Trophoblast cell (in vitro differentiated cells and primary cell): ENCODE measurements around the gene ANKRD12.

ENCODE experiments used
- DNase-seq, 2 donors: peaks; one replicate each; pipeline ENCODE4 v3.0.0-alpha.2; 2016
- H2AFZ ChIP-seq: 2 replicates; pipeline ENCODE4 v1.6.1; 2013; ENCODE audit warnings: low read length, moderate library complexity, mild to moderate bottlenecking; ENCODE audit not compliant: insufficient read depth, poor library complexity
- H2AK5ac ChIP-seq: 2 replicates; pipeline ENCODE4 v1.6.1; 2013; ENCODE audit warnings: mild to moderate bottlenecking, low read length
- H2BK120ac ChIP-seq: 2 replicates; pipeline ENCODE4 v1.6.1; 2013; ENCODE audit warnings: low read length, mild to moderate bottlenecking, moderate library complexity; ENCODE audit not compliant: insufficient read depth, poor library complexity
- H2BK12ac ChIP-seq: 2 replicates; pipeline ENCODE4 v1.6.1; 2013; ENCODE audit warnings: mild to moderate bottlenecking, low read length, moderate library complexity
- H2BK5ac ChIP-seq: 2 replicates; pipeline ENCODE4 v1.6.1; 2013; ENCODE audit warnings: low read length, low read depth, moderate library complexity, mild to moderate bottlenecking; ENCODE audit not compliant: poor library complexity
- H3K14ac ChIP-seq: 2 replicates; pipeline ENCODE4 v1.6.1; 2013; ENCODE audit warnings: mild to moderate bottlenecking, low read length
- H3K18ac ChIP-seq: 2 replicates; pipeline ENCODE4 v1.6.1; 2013; ENCODE audit warnings: mild to moderate bottlenecking, low read length
- H3K23ac ChIP-seq: 2 replicates; pipeline ENCODE4 v1.6.1; 2013; ENCODE audit warnings: low read length
- H3K27ac ChIP-seq: 2 replicates; pipeline ENCODE4 v1.5.1; 2013; ENCODE audit warnings: low read depth, mild to moderate bottlenecking, inconsistent platforms, low read length, moderate library complexity
- H3K27me3 ChIP-seq: 2 replicates; pipeline ENCODE4 v1.6.1; 2013; ENCODE audit warnings: inconsistent platforms, mild to moderate bottlenecking, low read length, moderate library complexity; ENCODE audit not compliant: insufficient read depth
- H3K36me3 ChIP-seq, 2 experiments: 1 replicate in 1 of 2; 2 replicates in 1 of 2; pipeline ENCODE4 v1.6.1; 2013; ENCODE audit warnings: low read length in 2 of 2, mild to moderate bottlenecking in 2 of 2, moderate library complexity in 1 of 2; ENCODE audit not compliant: insufficient read depth in 2 of 2, control insufficient read depth in 1 of 2
- H3K4ac ChIP-seq: 2 replicates; pipeline ENCODE4 v1.6.1; 2013; ENCODE audit warnings: low read depth, mild to moderate bottlenecking, low read length, moderate library complexity
- H3K4me1 ChIP-seq, 2 experiments: 1 replicate in 1 of 2; 2 replicates in 1 of 2; pipeline ENCODE4 v1.6.1; 2013; ENCODE audit warnings: low read length in 2 of 2, mild to moderate bottlenecking in 2 of 2, moderate library complexity in 1 of 2; ENCODE audit not compliant: insufficient read depth in 2 of 2, control insufficient read depth in 1 of 2
- H3K4me2 ChIP-seq: 2 replicates; pipeline ENCODE4 v1.6.1; 2013; ENCODE audit warnings: inconsistent platforms, mild to moderate bottlenecking, low read length, moderate library complexity
- H3K4me3 ChIP-seq: 2 replicates; pipeline ENCODE4 v1.5.1; 2013; ENCODE audit warnings: mild to moderate bottlenecking, low read depth, low read length, inconsistent platforms
- H3K79me1 ChIP-seq: one replicate; pipeline ENCODE4 v1.6.1; 2013; ENCODE audit warnings: low read length
- H3K79me2 ChIP-seq: 2 replicates; pipeline ENCODE4 v1.6.1; 2013; ENCODE audit warnings: low read length, mild to moderate bottlenecking; ENCODE audit not compliant: control insufficient read depth, insufficient read depth, poor library complexity
- H3K9ac ChIP-seq: 2 replicates; pipeline ENCODE4 v1.6.1; 2013; ENCODE audit warnings: mild to moderate bottlenecking, low read length
- H3K9me3 ChIP-seq: 2 replicates; pipeline ENCODE4 v1.6.1; 2013; ENCODE audit warnings: low read depth, mild to moderate bottlenecking, control low read depth, inconsistent platforms, low read length; ENCODE audit not compliant: insufficient read depth
- H4K12ac ChIP-seq: 2 replicates; pipeline ENCODE4 v1.6.1; 2013; ENCODE audit warnings: low read depth, mild to moderate bottlenecking, low read length, moderate library complexity
- H4K8ac ChIP-seq: 2 replicates; pipeline ENCODE4 v1.6.1; 2013; ENCODE audit warnings: low read depth, mild to moderate bottlenecking, low read length, moderate library complexity
- H4K91ac ChIP-seq: one replicate; pipeline ENCODE4 v1.6.1; 2013; ENCODE audit warnings: low read depth, mild to moderate bottlenecking, low read length, moderate library complexity
- WGBS: extraction: QIAGEN DNeasy Blood & Tissue Kit; methylation state at CpG from one replicate; pipeline ENCODE4 v1.1.7; 2013; ENCODE audit warnings: missing lambda C conversion rate; ENCODE audit not compliant: insufficient read length, insufficient coverage; ENCODE audit errors: extremely low coverage; 5-methylcytosine and 5-hydroxymethylcytosine counted together

Gene ANKRD12

GRCh38 chr18:9201224-9201623 is 64.6 kb downstream of the ANKRD12 start:
- no peaks in the 10 kb centered on the region for H3K79me1 ChIP-seq
- H2AK5ac ChIP-seq, result no peak overlapping the region
- no peak overlapping the region for H4K8ac ChIP-seq
- H3K79me2 ChIP-seq, result no peaks in the 10 kb centered on the region
- H2AFZ ChIP-seq, result no peak overlapping the region
- no peak overlapping the region for H4K12ac ChIP-seq
- H3K27me3 ChIP-seq, result no peaks in the 10 kb centered on the region
- no peak overlapping the region for H2BK12ac ChIP-seq
- no peaks in the 10 kb centered on the region for H3K4me1 ChIP-seq
- no CpG with 5 or more reads among the region's 2 CpGs for WGBS
- H2BK5ac ChIP-seq, result no peak overlapping the region
- H3K9me3 ChIP-seq, result no peaks in the 10 kb centered on the region
- no peak overlapping the region for H3K18ac ChIP-seq
- no peak overlapping the region for H3K9ac ChIP-seq
- no peak overlapping the region for H3K4ac ChIP-seq
- no peak overlapping the region for H3K4me2 ChIP-seq
- H3K36me3 ChIP-seq, result peaks cover 3% of the 10 kb centered on the region in 2 experiments
- H3K14ac ChIP-seq, result no peak overlapping the region
- H3K4me3 ChIP-seq, result no peak overlapping the region
- no peak for DNase-seq
- no peak overlapping the region for H4K91ac ChIP-seq
- H2BK120ac ChIP-seq, result no peak overlapping the region
- no peak overlapping the region for H3K27ac ChIP-seq
- no peak overlapping the region for H3K23ac ChIP-seq

GRCh38 chr18:9204659-9205058 is 68.1 kb downstream of the ANKRD12 start:
- WGBS, result no CpG with 5 or more reads among the region's 5 CpGs
- H3K14ac ChIP-seq, result no peak overlapping the region

GRCh38 chr18:9206421-9206820 is 69.8 kb downstream of the ANKRD12 start:
- Histone ChIP-seq H4K91ac (no peak overlapping the region), H3K23ac (no peak overlapping the region)
- no peak for DNase-seq

More at GRCh38 chr18:9204659-9205058, 68.1 kb downstream of the ANKRD12 start:
- H3K27me3 ChIP-seq, result no peaks in the 10 kb centered on the region
- no peaks in the 10 kb centered on the region for H3K79me1 ChIP-seq
- H3K9me3 ChIP-seq, result no peaks in the 10 kb centered on the region
- DNase-seq, result no peak
- H3K36me3 ChIP-seq, result peaks cover 0 to 3% of the 10 kb centered on the region in 2 experiments
- H2AK5ac ChIP-seq, result no peak overlapping the region
- H3K27ac ChIP-seq, result no peak overlapping the region
- H4K8ac ChIP-seq, result no peak overlapping the region
- H3K4me3 ChIP-seq, result no peak overlapping the region
- no peak overlapping the region for H3K23ac ChIP-seq
- no peak overlapping the region for H3K4me2 ChIP-seq
- no peak overlapping the region for H3K4ac ChIP-seq
- no peak overlapping the region for H2AFZ ChIP-seq
- no peak overlapping the region for H2BK5ac ChIP-seq
- no peak overlapping the region for H4K12ac ChIP-seq
- H3K18ac ChIP-seq, result no peak overlapping the region
- H4K91ac ChIP-seq, result no peak overlapping the region
- no peaks in the 10 kb centered on the region for H3K79me2 ChIP-seq
- H3K9ac ChIP-seq, result no peak overlapping the region
- no peak overlapping the region for H2BK12ac ChIP-seq
- no peaks in the 10 kb centered on the region for H3K4me1 ChIP-seq
- H2BK120ac ChIP-seq, result no peak overlapping the region

GRCh38 chr18:9209279-9209678 is 72.7 kb downstream of the ANKRD12 start:
- H3K79me2 ChIP-seq, result no peaks in the 10 kb centered on the region
- no peaks in the 10 kb centered on the region for H3K9me3 ChIP-seq
- no CpG with 5 or more reads among the region's 4 CpGs for WGBS
- H3K23ac ChIP-seq, result no peak overlapping the region
- H3K27ac ChIP-seq, result no peak overlapping the region
- no peak overlapping the region for H3K9ac ChIP-seq
- no peak overlapping the region for H3K4me2 ChIP-seq
- H2AK5ac ChIP-seq, result no peak overlapping the region
- H4K12ac ChIP-seq, result no peak overlapping the region
- no peak overlapping the region for H2BK5ac ChIP-seq
- H4K91ac ChIP-seq, result no peak overlapping the region
- DNase-seq, result peak; percentile 25 to 97
- no peak overlapping the region for H3K4me3 ChIP-seq
- no peak overlapping the region for H3K4ac ChIP-seq
- no peak overlapping the region for H2BK120ac ChIP-seq
- no peaks in the 10 kb centered on the region for H3K4me1 ChIP-seq
- H2BK12ac ChIP-seq, result no peak overlapping the region
- H3K27me3 ChIP-seq, result no peaks in the 10 kb centered on the region
- no peak overlapping the region for H3K14ac ChIP-seq
- H2AFZ ChIP-seq, result no peak overlapping the region
- H3K18ac ChIP-seq, result no peak overlapping the region
- no peaks in the 10 kb centered on the region for H3K79me1 ChIP-seq
- H3K36me3 ChIP-seq, result peaks cover 0 to 1% of the 10 kb centered on the region in 2 experiments
- no peak overlapping the region for H4K8ac ChIP-seq

More at GRCh38 chr18:9206421-9206820, 69.8 kb downstream of the ANKRD12 start:
- peaks cover 0 to 3% of the 10 kb centered on the region in 2 experiments for H3K36me3 ChIP-seq
- H2AFZ ChIP-seq, result no peak overlapping the region
- no peak overlapping the region for H4K12ac ChIP-seq
- no peaks in the 10 kb centered on the region for H3K27me3 ChIP-seq
- H3K4me2 ChIP-seq, result no peak overlapping the region
- no peaks in the 10 kb centered on the region for H3K79me1 ChIP-seq
- no peak overlapping the region for H2BK120ac ChIP-seq
- no peak overlapping the region for H2AK5ac ChIP-seq
- no peak overlapping the region for H3K14ac ChIP-seq
- H3K18ac ChIP-seq, result no peak overlapping the region
- H3K4me3 ChIP-seq, result no peak overlapping the region
- H2BK5ac ChIP-seq, result no peak overlapping the region
- H2BK12ac ChIP-seq, result no peak overlapping the region
- no peak overlapping the region for H3K27ac ChIP-seq
- no peaks in the 10 kb centered on the region for H3K9me3 ChIP-seq
- WGBS, result no CpG with 5 or more reads among the region's 3 CpGs
- H3K79me2 ChIP-seq, result no peaks in the 10 kb centered on the region
- no peak overlapping the region for H4K8ac ChIP-seq
- H3K4ac ChIP-seq, result no peak overlapping the region
- H3K9ac ChIP-seq, result no peak overlapping the region
- H3K4me1 ChIP-seq, result no peaks in the 10 kb centered on the region
